Skeletal muscle tissue (tissue), 4 donors: ENCODE data around the gene SYT2. TPM values are rescaled to one million over a fixed set of nuclear protein-coding genes. Genes with fewer than 3 reads are reported as not detected.
A peak's percentile ranks its signal among the peaks of the same experiment; 100 is the strongest.

Source experiments
- H3K27ac ChIP-seq: one replicate; pipeline ENCODE4 v1.7.0; 2013; ENCODE audit warnings: mild to moderate bottlenecking, low read depth, low read length, inconsistent platforms
- H3K27me3 ChIP-seq, 3 donors: one replicate each; pipeline ENCODE4 v1.7.0; 2013; ENCODE audit warnings: low read length in 3 of 3; ENCODE audit not compliant: control insufficient read depth in 3 of 3, insufficient read depth in 3 of 3
- H3K36me3 ChIP-seq, 3 donors: one replicate each; pipeline ENCODE4 v1.7.0; 2013; ENCODE audit warnings: low read length in 3 of 3; ENCODE audit not compliant: control insufficient read depth in 3 of 3, insufficient read depth in 3 of 3
- H3K4me1 ChIP-seq, 3 donors: one replicate each; pipeline ENCODE4 v1.7.0; 2013; ENCODE audit warnings: low read length in 3 of 3, mild to moderate bottlenecking in 3 of 3; ENCODE audit not compliant: control insufficient read depth in 3 of 3, insufficient read depth in 3 of 3
- H3K4me3 ChIP-seq, 3 donors: one replicate each; pipeline ENCODE4 v1.7.0; 2013; ENCODE audit warnings: low read length in 3 of 3
- H3K9ac ChIP-seq, 3 donors: one replicate each; pipeline ENCODE4 v1.7.0; 2013; ENCODE audit warnings: low read length in 3 of 3, mild to moderate bottlenecking in 3 of 3, moderate library complexity in 2 of 3, low read depth in 1 of 3
- H3K9me3 ChIP-seq, 3 donors: one replicate each; pipeline ENCODE4 v1.7.0; 2013; ENCODE audit warnings: low read length in 3 of 3; ENCODE audit not compliant: control insufficient read depth in 3 of 3
- total RNA-seq: library from RNA; depleted of rRNA; stranded (reverse); fragments of >200 nt; gene quantifications from one replicate; pipeline ENCODE4 v1.2.3, GENCODE V29; 2014
- donor health status: Osteomylitis.

SYT2 gene
- total RNA-seq, 1 donor from 2014 or later = under 0.01 TPM

GRCh38 chr1:202572867-202573266 lies 137.4 kb downstream of the SYT2 start:
- H3K9me3 ChIP-seq = no peaks in the 10 kb centered on the region
- H3K27me3 ChIP-seq = no peaks in the 10 kb centered on the region
- H3K4me1 ChIP-seq = peaks cover 16 to 39% (median 37%) of the 10 kb centered on the region in 3 donors
- no peak overlapping the region for H3K27ac ChIP-seq
- H3K9ac ChIP-seq = no peak overlapping the region
- H3K36me3 ChIP-seq = peaks cover 16 to 40% (median 20%) of the 10 kb centered on the region in 3 donors
- H3K4me3 ChIP-seq = no peak overlapping the region

- Histone ChIP-seq H3K4me1 (peaks cover 12 to 29% (median 28%) of the 10 kb centered on the region in 3 donors), H3K27me3 (no peaks in the 10 kb centered on the region), H3K9me3 (no peaks in the 10 kb centered on the region), H3K9ac (no peak overlapping the region), H3K36me3 (peaks cover 16 to 46% (median 24%) of the 10 kb centered on the region in 3 donors), H3K4me3 (no peak overlapping the region), H3K27ac (no peak overlapping the region)
Measured at GRCh38 chr1:202571719-202572339, 138.4 kb downstream of the SYT2 start.

- peaks cover 23 to 33% (median 27%) of the 10 kb centered on the region in 3 donors for H3K4me1 ChIP-seq
Measured at GRCh38 chr1:202569393-202570322, 140.6 kb downstream of the SYT2 start.

GRCh38 chr1:202568826-202569225 lies 141.4 kb downstream of the SYT2 start:
- Histone ChIP-seq H3K36me3 (peaks cover 16 to 46% (median 43%) of the 10 kb centered on the region in 3 donors), H3K4me1 (peaks cover 23 to 34% (median 27%) of the 10 kb centered on the region in 3 donors), H3K9ac (no peak overlapping the region), H3K27me3 (no peaks in the 10 kb centered on the region), H3K27ac (peak overlapping the region; percentile 28), H3K9me3 (no peaks in the 10 kb centered on the region), H3K4me3 (no peak overlapping the region)

More at GRCh38 chr1:202569393-202570322, 140.6 kb downstream of the SYT2 start:
- H3K27me3 ChIP-seq = no peaks in the 10 kb centered on the region
- peaks cover 16 to 42% (median 39%) of the 10 kb centered on the region in 3 donors for H3K36me3 ChIP-seq
- H3K9me3 ChIP-seq = no peaks in the 10 kb centered on the region
- H3K9ac ChIP-seq = no peak overlapping the region
- peak overlapping the region; percentile 28 for H3K27ac ChIP-seq
- H3K4me3 ChIP-seq = no peak overlapping the region

- Histone ChIP-seq H3K27me3 (no peaks in the 10 kb centered on the region), H3K4me3 (no peak overlapping the region), H3K4me1 (peaks cover 23 to 30% (median 27%) of the 10 kb centered on the region in 3 donors)
Measured at GRCh38 chr1:202568410-202568809, 141.8 kb downstream of the SYT2 start.

GRCh38 chr1:202567738-202568137 lies 142.5 kb downstream of the SYT2 start:
- peak overlapping the region in 1 of 3 donors; percentile 22 for H3K9ac ChIP-seq
- H3K4me3 ChIP-seq = no peak overlapping the region
- peaks cover 19 to 46% (median 46%) of the 10 kb centered on the region in 3 donors for H3K36me3 ChIP-seq
- no peaks in the 10 kb centered on the region for H3K27me3 ChIP-seq
- H3K4me1 ChIP-seq = peaks cover 23 to 27% (median 26%) of the 10 kb centered on the region in 3 donors
- peak overlapping the region; percentile 28 for H3K27ac ChIP-seq
- no peaks in the 10 kb centered on the region for H3K9me3 ChIP-seq

More at GRCh38 chr1:202568410-202568809, 141.8 kb downstream of the SYT2 start:
- no peak overlapping the region for H3K9ac ChIP-seq
- peak overlapping the region; percentile 28 for H3K27ac ChIP-seq
- peaks cover 19 to 47% (median 46%) of the 10 kb centered on the region in 3 donors for H3K36me3 ChIP-seq
- H3K9me3 ChIP-seq = no peaks in the 10 kb centered on the region

GRCh38 chr1:202565890-202566602 lies 144.2 kb downstream of the SYT2 start:
- H3K27me3 ChIP-seq = no peaks in the 10 kb centered on the region
- H3K27ac ChIP-seq = peak overlapping the region; percentile 23
- H3K9me3 ChIP-seq = no peaks in the 10 kb centered on the region
- H3K4me1 ChIP-seq = peaks cover 28 to 30% (median 29%) of the 10 kb centered on the region in 3 donors
- no peak overlapping the region for H3K4me3 ChIP-seq
- H3K9ac ChIP-seq = no peak overlapping the region
- peaks cover 19 to 41% (median 40%) of the 10 kb centered on the region in 3 donors for H3K36me3 ChIP-seq

GRCh38 chr1:202564958-202565495 lies 145.2 kb downstream of the SYT2 start:
- H3K9ac ChIP-seq = peak overlapping the region in 1 of 3 donors; percentile 40
- peaks cover 28 to 33% (median 30%) of the 10 kb centered on the region in 3 donors for H3K4me1 ChIP-seq
- peak overlapping the region; percentile 23 for H3K27ac ChIP-seq

GRCh38 chr1:202563818-202564217 lies 146.4 kb downstream of the SYT2 start:
- H3K4me3 ChIP-seq = no peak overlapping the region
- no peak overlapping the region for H3K27ac ChIP-seq
- no peaks in the 10 kb centered on the region for H3K9me3 ChIP-seq
- no peak overlapping the region for H3K9ac ChIP-seq
- peaks cover 19 to 28% (median 27%) of the 10 kb centered on the region in 3 donors for H3K4me1 ChIP-seq
- H3K27me3 ChIP-seq = no peaks in the 10 kb centered on the region
- H3K36me3 ChIP-seq = peaks cover 10 to 33% (median 32%) of the 10 kb centered on the region in 3 donors

More at GRCh38 chr1:202564958-202565495, 145.2 kb downstream of the SYT2 start:
- Histone ChIP-seq H3K27me3 (no peaks in the 10 kb centered on the region), H3K4me3 (no peak overlapping the region), H3K36me3 (peaks cover 16 to 41% (median 40%) of the 10 kb centered on the region in 3 donors), H3K9me3 (no peaks in the 10 kb centered on the region)
